C4-2B (cell line): ENCODE results near the gene SORCS2.

Experiments used
- ZFX ChIP-seq: fragments of 450-650 bp; IDR thresholded peaks from 2 replicates; pipeline ENCODE4 v1.6.1; 2017
- TF ChIP-seq, protein P1 (sequence below): fragments of 450-650 bp; conservative IDR thresholded peaks from 2 replicates; pipeline ENCODE4 v1.5.1; 2017; ENCODE audit warnings: mild to moderate bottlenecking

DNA sequence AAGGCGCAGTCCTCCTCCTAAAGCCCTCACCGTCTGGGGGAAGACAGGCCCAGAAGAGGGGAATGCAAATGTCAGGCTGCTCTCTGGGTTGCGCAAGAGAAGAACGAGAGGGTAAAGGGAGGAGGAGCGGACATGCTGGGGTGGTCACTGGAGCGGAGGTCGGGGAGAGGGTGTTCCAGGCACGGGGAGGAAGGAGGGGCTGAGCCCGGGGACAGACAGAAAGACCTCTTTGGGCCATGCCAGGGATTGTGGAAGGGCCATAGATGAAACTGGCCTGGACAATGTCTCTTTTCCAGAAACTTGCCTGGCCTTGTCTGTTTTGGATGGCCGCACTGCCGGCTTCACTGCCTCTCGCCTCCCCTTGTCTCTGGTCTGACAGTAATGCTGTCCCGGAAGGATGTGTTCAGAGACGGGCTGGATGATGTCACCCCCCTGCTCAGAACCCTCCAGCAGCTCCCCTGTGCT is 121.0 kb downstream of the SORCS2 start:
- TF ChIP-seq, protein P1, sequence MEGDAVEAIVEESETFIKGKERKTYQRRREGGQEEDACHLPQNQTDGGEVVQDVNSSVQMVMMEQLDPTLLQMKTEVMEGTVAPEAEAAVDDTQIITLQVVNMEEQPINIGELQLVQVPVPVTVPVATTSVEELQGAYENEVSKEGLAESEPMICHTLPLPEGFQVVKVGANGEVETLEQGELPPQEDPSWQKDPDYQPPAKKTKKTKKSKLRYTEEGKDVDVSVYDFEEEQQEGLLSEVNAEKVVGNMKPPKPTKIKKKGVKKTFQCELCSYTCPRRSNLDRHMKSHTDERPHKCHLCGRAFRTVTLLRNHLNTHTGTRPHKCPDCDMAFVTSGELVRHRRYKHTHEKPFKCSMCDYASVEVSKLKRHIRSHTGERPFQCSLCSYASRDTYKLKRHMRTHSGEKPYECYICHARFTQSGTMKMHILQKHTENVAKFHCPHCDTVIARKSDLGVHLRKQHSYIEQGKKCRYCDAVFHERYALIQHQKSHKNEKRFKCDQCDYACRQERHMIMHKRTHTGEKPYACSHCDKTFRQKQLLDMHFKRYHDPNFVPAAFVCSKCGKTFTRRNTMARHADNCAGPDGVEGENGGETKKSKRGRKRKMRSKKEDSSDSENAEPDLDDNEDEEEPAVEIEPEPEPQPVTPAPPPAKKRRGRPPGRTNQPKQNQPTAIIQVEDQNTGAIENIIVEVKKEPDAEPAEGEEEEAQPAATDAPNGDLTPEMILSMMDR: no peak
- TF ChIP-seq ZFX: no peak
